Hindlimb muscle (tissue), 1 donor: ENCODE results near the gene TTLL11. TPM values are rescaled to one million over a fixed set of nuclear protein-coding genes. Genes with fewer than 3 reads are reported as not detected.

Experiments used
- DNase-seq: peaks from one replicate; pipeline ENCODE4 v3.0.0-alpha.2; 2013
- polyA plus RNA-seq: library from polyadenylated mRNA; unstranded; fragments of 120-200 nt; gene quantifications from one replicate; pipeline ENCODE4 v1.2.1, GENCODE V29; 2013; ENCODE audit not compliant: insufficient read length

TTLL11 gene
- polyA plus RNA-seq, 1 donor = 27.9 TPM

- no peak for DNase-seq
Observed at GRCh38 chr9:121823451-121824169, 269.5 kb downstream of the TTLL11 start.

DNA sequence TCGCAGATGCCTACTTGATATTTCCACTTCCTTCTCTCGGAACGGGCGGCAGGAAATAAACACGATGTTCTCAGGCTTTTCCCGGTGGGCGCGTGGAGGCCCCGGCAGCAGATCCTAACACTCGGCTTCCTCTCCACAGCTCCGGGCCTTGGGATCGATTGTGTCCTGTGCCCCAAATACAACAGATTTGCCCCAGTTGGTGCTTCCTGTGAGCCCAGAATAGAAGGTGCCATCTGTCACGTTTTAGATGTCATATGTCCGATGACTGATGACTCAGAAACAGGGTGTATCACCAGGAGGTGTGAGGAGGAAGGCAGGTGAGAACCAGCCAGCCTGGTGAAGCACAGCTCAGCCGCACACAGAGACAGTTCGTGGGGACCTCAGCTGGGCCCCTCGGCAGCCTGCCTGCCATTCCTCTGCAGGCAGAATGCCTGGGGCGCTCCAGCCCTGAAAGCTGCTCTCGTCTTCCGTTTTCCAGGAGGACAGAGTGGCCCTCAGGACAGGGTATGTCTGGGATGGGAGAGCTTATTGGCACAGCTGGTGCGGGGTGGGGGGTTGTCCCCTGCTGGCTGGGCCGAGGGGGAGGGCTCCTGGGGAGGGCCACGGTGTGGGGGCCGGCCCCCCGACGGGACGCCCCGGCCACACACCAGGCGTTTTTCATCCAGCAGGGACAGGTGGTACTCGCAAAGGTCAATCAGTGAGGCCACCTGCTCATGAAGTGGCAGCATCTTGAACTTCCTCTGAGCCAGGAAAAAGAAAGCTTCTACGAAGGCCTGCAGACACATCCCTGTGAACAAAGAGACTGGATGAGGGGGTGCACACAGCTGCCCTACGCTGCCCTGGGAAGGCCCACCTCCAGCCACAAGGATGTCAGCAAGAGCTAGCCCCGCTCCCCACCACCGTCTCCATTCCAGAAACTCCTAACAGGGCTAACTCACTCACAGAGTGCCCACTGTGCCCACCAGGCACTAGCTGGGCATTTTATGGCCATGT, 270.7 kb downstream of the TTLL11 start:
- DNase-seq = no peak

GRCh38 chr9:121821326-121821725, 271.8 kb downstream of the TTLL11 start:
- DNase-seq = no peak

- no peak for DNase-seq
Observed at GRCh38 chr9:121820286-121821005, 272.7 kb downstream of the TTLL11 start.

DNA sequence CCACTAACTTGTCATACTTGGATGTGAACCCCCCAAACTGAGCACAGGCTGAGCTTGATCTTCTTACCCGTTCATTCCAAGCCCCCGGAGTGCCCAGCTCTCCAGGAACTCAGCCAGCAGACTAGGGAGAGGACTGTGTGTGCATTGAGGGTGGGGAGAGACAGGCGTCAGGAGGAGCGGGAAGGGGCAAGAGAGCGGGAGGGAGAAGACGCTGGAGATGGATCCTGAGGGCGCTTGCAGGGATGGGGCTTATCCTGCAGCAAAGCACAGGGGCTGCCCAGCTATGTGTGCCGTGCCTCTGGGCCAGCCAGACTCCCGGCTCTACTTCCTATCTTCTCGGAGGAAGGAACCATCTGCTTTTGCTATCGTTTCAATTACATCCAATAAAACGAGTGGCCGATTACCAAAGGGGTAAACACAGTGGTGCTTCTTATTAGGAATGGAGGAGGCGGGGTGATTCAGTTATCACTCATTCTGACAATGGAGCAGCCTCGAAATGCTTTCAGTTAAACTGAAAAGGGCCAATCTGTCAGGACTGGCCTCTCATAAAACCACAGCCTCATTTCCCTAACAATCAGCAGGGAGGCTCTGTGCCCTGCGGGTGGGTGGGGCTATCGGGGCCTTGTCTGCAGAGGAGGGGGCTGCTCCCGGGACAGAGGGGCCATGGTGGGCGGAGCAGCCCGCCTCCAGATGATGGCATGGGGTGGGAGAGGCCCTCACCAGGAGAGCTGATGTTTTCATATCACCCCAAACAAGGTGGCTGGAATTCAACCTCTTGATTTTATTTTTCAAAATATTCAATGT, 273.5 kb downstream of the TTLL11 start:
- no peak for DNase-seq

- DNase-seq = no peak
Observed at GRCh38 chr9:121818841-121819427, 274.2 kb downstream of the TTLL11 start.

- DNase-seq = no peak
Observed at GRCh38 chr9:121818016-121818661, 275.0 kb downstream of the TTLL11 start.

DNA sequence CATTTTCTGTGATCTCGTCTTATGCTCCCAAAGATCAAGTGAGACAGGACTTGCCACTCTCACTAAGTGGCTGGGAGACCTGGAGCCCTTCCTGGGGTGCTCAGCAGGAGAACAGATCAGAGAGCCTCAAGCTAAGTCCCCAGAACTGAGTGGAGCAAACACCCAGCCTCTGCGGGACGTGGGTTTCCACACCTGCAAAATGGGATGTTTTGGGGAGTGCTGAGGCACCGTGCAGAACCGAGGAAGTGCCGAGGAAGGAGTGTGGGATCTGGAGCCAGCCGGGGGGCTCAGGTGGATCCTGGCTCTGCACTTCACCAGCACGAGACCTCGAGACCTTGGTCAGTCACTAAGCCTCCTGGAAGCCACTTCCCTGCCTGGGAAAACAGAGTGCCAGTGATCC, 275.6 kb downstream of the TTLL11 start:
- DNase-seq = no peak

- DNase-seq = no peak
Observed at GRCh38 chr9:121816845-121817450, 276.2 kb downstream of the TTLL11 start.

- no peak for DNase-seq
Observed at GRCh38 chr9:121816449-121816817, 276.7 kb downstream of the TTLL11 start.

- no peak for DNase-seq
Observed at GRCh38 chr9:121815546-121816448, 277.3 kb downstream of the TTLL11 start.

GRCh38 chr9:121815084-121815483, 278.0 kb downstream of the TTLL11 start:
- no peak for DNase-seq

GRCh38 chr9:121814594-121814993, 278.5 kb downstream of the TTLL11 start:
- no peak for DNase-seq

DNA sequence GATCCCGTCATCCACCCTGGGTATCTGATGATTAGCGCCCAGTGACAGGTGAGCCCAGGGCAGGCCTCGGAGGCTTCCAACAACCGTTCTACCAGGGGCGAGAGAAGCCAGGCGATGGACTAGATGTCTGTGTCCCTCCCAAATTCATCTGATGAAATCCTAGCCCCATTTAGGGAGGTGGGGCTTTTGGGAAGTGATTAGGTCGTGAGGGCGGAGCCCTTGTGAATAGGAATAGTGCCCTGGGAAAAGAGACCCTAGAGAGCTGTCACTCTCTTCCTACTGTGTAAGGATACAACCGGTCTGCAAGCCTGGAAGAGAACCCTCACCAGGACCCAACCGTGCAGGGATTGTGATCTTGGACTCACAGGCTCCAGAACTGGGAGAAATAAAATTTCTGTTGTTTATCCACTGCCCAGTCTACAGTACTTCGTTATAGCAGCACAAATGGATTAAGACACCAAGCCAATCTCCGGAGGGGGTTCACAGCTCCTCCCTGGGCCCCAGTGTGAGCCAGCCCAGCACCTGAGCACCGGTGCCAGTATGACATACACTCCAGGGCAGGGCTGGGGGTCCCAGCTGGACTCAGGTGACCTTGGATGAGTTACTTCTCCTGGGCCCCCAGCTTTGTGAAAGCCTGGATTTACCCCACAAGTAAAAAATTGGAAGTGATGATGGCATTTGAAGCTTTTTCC, 279.4 kb downstream of the TTLL11 start:
- DNase-seq = no peak

GRCh38 chr9:121812159-121812735, 280.9 kb downstream of the TTLL11 start:
- no peak for DNase-seq

GRCh38 chr9:121811751-121812150, 281.4 kb downstream of the TTLL11 start:
- DNase-seq = no peak

DNA sequence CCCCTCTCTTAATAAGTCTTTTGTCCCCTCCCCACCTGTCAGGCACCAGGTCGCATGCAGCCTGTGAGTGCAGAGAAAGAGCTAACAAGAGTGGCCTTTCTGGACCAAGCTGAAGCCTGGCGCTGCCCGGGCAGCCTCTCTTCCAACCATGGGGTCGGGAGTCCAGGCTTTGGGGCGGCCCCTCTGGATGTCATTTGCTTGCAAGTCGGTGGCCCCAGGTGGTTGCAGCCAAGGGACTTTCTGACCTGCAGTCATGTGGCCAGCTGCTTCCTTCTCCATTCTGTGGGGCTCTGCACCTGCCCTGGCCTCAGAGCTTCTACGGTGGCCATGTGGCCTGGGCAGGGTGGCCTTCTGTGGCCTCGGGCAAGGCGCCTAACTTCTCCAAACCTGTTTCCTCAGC, 282.0 kb downstream of the TTLL11 start:
- DNase-seq = no peak

DNA sequence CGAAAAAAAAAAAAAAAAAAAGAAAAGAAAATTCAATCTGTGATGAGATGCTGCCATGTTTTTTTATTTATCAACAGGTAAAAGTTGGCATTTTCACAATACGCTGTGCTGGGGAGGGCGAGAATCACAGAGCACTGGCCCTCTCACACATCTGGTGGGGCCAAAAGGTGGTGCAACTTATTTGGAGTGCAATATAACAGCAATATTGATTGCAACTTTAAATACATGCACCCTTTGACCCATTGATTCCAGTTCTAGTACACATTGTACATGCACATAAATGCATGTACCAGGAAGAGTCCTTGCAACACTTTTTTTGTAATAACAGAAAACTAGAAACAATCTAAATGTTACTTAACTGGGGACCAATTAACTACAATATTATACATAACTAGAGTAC, 282.6 kb downstream of the TTLL11 start:
- no peak for DNase-seq
